SK-N-SH (cell line): ENCODE results near the gene RAMP3.

ENCODE experiments used
- EZH2phosphoT487 ChIP-seq: fragments of 200-600 bp; sonication (generic); IDR thresholded peaks from 2 replicates; pipeline ENCODE4 v1.6.1; 2017; ENCODE audit warnings: low read depth, mixed run types, mild to moderate bottlenecking, antibody characterized with exemption, moderate library complexity, borderline replicate concordance
- FOXM1 ChIP-seq: IDR thresholded peaks from 2 replicates; pipeline ENCODE4 v1.4.0; 2012; ENCODE audit warnings: low read depth, mild to moderate bottlenecking
- MAX ChIP-seq: IDR thresholded peaks from 2 replicates; pipeline ENCODE4 v1.4.0; 2012; ENCODE audit warnings: low read depth
- PBX3 ChIP-seq: IDR thresholded peaks from 2 replicates; pipeline ENCODE4; 2012
- POLR2AphosphoS5 ChIP-seq: IDR thresholded peaks from 2 replicates; pipeline ENCODE4 v1.6.1; 2012; ENCODE audit warnings: low read depth, low read length
- RCOR1 ChIP-seq: fragments of 150-350 bp; IDR thresholded peaks from 2 replicates; pipeline ENCODE4 v1.6.1; 2017; ENCODE audit warnings: antibody characterized with exemption, low read length
- SIN3A ChIP-seq: IDR thresholded peaks from 2 replicates; pipeline ENCODE4 v1.6.1; 2012; ENCODE audit warnings: low read depth, mild to moderate bottlenecking, low read length, moderate library complexity, borderline replicate concordance
- TCF12 ChIP-seq: IDR thresholded peaks from 2 replicates; pipeline ENCODE4 v1.4.0; 2012
- TF ChIP-seq, protein P1 (sequence below): IDR thresholded peaks from 2 replicates; pipeline ENCODE4 v1.4.0; 2012; ENCODE audit warnings: low read depth, borderline replicate concordance
- TF ChIP-seq, protein P2 (sequence below): fragments of 200-600 bp; sonication (generic); IDR thresholded peaks from 2 replicates; pipeline ENCODE4 v1.6.1; 2017; ENCODE audit warnings: antibody characterized with exemption, mild to moderate bottlenecking, moderate library complexity

DNA sequence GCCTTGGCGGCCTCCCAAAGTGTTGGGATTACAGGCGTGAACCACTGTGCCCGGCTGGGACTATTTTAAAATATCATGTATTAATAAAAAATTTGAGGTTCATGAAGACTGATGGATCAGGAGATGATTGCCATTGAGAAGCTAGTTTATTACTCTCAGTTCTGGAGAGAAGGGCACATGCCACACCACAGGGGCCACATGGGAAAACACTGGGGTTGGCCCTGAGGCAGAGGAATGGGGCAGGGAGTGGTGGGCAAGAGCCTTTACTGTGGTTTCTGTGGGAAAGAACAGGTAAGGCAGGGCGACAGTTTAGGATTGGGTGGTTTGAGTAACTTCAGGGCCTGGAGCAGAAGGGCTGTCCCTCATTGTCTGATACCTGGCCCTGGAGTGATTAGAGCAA lies 39.3 kb upstream of the RAMP3 start:
- TF ChIP-seq, protein P1, sequence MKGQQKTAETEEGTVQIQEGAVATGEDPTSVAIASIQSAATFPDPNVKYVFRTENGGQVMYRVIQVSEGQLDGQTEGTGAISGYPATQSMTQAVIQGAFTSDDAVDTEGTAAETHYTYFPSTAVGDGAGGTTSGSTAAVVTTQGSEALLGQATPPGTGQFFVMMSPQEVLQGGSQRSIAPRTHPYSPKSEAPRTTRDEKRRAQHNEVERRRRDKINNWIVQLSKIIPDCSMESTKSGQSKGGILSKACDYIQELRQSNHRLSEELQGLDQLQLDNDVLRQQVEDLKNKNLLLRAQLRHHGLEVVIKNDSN: no peak
- TF ChIP-seq, protein P2, sequence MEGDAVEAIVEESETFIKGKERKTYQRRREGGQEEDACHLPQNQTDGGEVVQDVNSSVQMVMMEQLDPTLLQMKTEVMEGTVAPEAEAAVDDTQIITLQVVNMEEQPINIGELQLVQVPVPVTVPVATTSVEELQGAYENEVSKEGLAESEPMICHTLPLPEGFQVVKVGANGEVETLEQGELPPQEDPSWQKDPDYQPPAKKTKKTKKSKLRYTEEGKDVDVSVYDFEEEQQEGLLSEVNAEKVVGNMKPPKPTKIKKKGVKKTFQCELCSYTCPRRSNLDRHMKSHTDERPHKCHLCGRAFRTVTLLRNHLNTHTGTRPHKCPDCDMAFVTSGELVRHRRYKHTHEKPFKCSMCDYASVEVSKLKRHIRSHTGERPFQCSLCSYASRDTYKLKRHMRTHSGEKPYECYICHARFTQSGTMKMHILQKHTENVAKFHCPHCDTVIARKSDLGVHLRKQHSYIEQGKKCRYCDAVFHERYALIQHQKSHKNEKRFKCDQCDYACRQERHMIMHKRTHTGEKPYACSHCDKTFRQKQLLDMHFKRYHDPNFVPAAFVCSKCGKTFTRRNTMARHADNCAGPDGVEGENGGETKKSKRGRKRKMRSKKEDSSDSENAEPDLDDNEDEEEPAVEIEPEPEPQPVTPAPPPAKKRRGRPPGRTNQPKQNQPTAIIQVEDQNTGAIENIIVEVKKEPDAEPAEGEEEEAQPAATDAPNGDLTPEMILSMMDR: no peak
- TF ChIP-seq TCF12 (no peak), EZH2phosphoT487 (no peak), POLR2AphosphoS5 (no peak), MAX (no peak), RCOR1 (no peak), FOXM1 (no peak), SIN3A (no peak), PBX3 (no peak)
